Tibial nerve (tissue), 4 donors: ENCODE results near the gene SAMD14. TPM values are rescaled to one million over a fixed set of nuclear protein-coding genes. Genes with fewer than 3 reads are reported as not detected.

Source experiments
- DNase-seq, 2 donors: peaks; one replicate each; pipeline ENCODE4 v3.0.0-alpha.2; 2019; ENCODE audit warnings: low spot score in 2 of 2
- H3K27ac ChIP-seq, 4 donors: fragments of 200-600 bp; sonication (generic) in 3 of 4; one replicate each; pipeline ENCODE4 v1.5.1; 2017 to 2019; ENCODE audit warnings: mild to moderate bottlenecking in 1 of 4
- H3K27me3 ChIP-seq, 2 donors: fragments of 200-600 bp; sonication (generic) in 1 of 2; one replicate each; pipeline versions ENCODE4 v1.5.1 to v1.6.0; 2017 to 2019
- H3K36me3 ChIP-seq, 3 donors: fragments of 200-600 bp; sonication (generic); one replicate each; pipeline ENCODE4 v1.5.1; 2018 to 2019
- H3K4me1 ChIP-seq, 4 donors: fragments of 200-600 bp; sonication (generic) in 3 of 4; one replicate each; pipeline ENCODE4 v1.5.1; 2017 to 2019
- H3K4me3 ChIP-seq, 4 donors: fragments of 200-600 bp; sonication (generic) in 3 of 4; one replicate each; pipeline ENCODE4 v1.5.1; 2017 to 2019; ENCODE audit warnings: mild to moderate bottlenecking in 1 of 4, moderate library complexity in 1 of 4
- H3K9me3 ChIP-seq, 4 donors: fragments of 200-600 bp; sonication (generic) in 3 of 4; one replicate each; pipeline ENCODE4 v1.5.1; 2017 to 2019
- CTCF ChIP-seq, 5 experiments: fragments of 200-600 bp in 3 of 5; fragments of 450-650 bp in 2 of 5; sonication (generic) in 3 of 5; IDR thresholded peaks; one replicate each; pipeline ENCODE4 v1.5.1; 2016 to 2019; ENCODE audit warnings: antibody characterized with exemption in 5 of 5, mild to moderate bottlenecking in 3 of 5, moderate library complexity in 2 of 5
- EP300 ChIP-seq, 2 donors: sonication (generic); formaldehyde crosslinking; IDR thresholded peaks; one replicate each; pipeline ENCODE4 v1.6.1; 2017; ENCODE audit warnings: antibody characterized with exemption in 2 of 2, mild to moderate bottlenecking in 1 of 2
- POLR2A ChIP-seq, 2 donors: fragments of 450-650 bp; IDR thresholded peaks; one replicate each; pipeline ENCODE4 v1.6.1; 2017; ENCODE audit warnings: antibody characterized with exemption in 2 of 2, mild to moderate bottlenecking in 2 of 2, moderate library complexity in 2 of 2
- WGBS, 2 donors: methylation state at CpG; one replicate each; pipeline ENCODE4 v1.1.5; 2018; 5-methylcytosine and 5-hydroxymethylcytosine counted together
- total RNA-seq, 4 donors: library from RNA; depleted of rRNA; stranded (reverse); fragments of >200 nt; gene quantifications; one replicate each; pipeline ENCODE4 v1.1.0, GENCODE V29; 2016

The SAMD14 gene
- total RNA-seq, 4 donors from 2014 or later: 0.63 to 1.5 (median 1.1) TPM

- peaks cover 0 to 32% (median 0%) of the 10 kb centered on the region in 3 donors for H3K36me3 ChIP-seq
- no peak overlapping the region for H3K4me3 ChIP-seq
- no peaks in the 10 kb centered on the region for H3K9me3 ChIP-seq
- no peaks in the 10 kb centered on the region for H3K27me3 ChIP-seq
- TF ChIP-seq CTCF (IDR thresholded peaks at IDR 0.05) (no peak), EP300 (IDR thresholded peaks at IDR 0.05) (no peak)
- DNase-seq: no peak
- peaks cover 0 to 69% (median 58%) of the 10 kb centered on the region in 4 donors for H3K4me1 ChIP-seq
- WGBS, 2 donors: 55 to 72% methylated on average over 7 of the region's 7 CpGs
- peak overlapping the region; percentile 85 to 96 (median 92) for H3K27ac ChIP-seq
Observed at GRCh38 chr17:50097455-50097854, 32.5 kb downstream of the SAMD14 start.

- no peaks in the 10 kb centered on the region for H3K9me3 ChIP-seq
- H3K27ac ChIP-seq: peak overlapping the region; percentile 85 to 96 (median 92)
- peaks cover 0 to 32% (median 0%) of the 10 kb centered on the region in 3 donors for H3K36me3 ChIP-seq
- 48 to 56% methylated on average over 3 of the region's 3 CpGs for WGBS, 2 donors
- DNase-seq: no peak
- TF ChIP-seq EP300 (IDR thresholded peaks at IDR 0.05) (no peak), CTCF (IDR thresholded peaks at IDR 0.05) (no peak), POLR2A (IDR thresholded peaks at IDR 0.05) (no peak)
- no peaks in the 10 kb centered on the region for H3K27me3 ChIP-seq
- H3K4me3 ChIP-seq: peak overlapping the region in 3 of 4 donors; percentile 86 to 100 (median 99)
- peaks cover 0 to 62% (median 52%) of the 10 kb centered on the region in 4 donors for H3K4me1 ChIP-seq
Observed at GRCh38 chr17:50096758-50097157, 33.2 kb downstream of the SAMD14 start.

- no peaks in the 10 kb centered on the region for H3K9me3 ChIP-seq
- H3K36me3 ChIP-seq: peaks cover 0 to 32% (median 0%) of the 10 kb centered on the region in 3 donors
- H3K27me3 ChIP-seq: no peaks in the 10 kb centered on the region
- DNase-seq: no peak
- H3K27ac ChIP-seq: peak overlapping the region; percentile 85 to 96 (median 92)
- TF ChIP-seq EP300 (IDR thresholded peaks at IDR 0.05): peak in 1 of 2 donors; percentile 16
- no peak for TF ChIP-seq POLR2A (IDR thresholded peaks at IDR 0.05)
- no peak for TF ChIP-seq CTCF (IDR thresholded peaks at IDR 0.05)
- WGBS, 2 donors: 12% methylated on average over 5 of the region's 6 CpGs; no CpG with 5 or more reads in 1 of the 2 donors
- peaks cover 0 to 55% (median 46%) of the 10 kb centered on the region in 4 donors for H3K4me1 ChIP-seq
- H3K4me3 ChIP-seq: peak overlapping the region; percentile 86 to 100 (median 98)
Observed at GRCh38 chr17:50096092-50096491, 33.9 kb downstream of the SAMD14 start.

- 0 to 1% methylated on average over 12 of the region's 12 CpGs for WGBS, 2 donors
- Histone ChIP-seq H3K36me3 (peaks cover 0 to 32% (median 0%) of the 10 kb centered on the region in 3 donors), H3K4me1 (peaks cover 0 to 51% (median 41%) of the 10 kb centered on the region in 4 donors), H3K9me3 (no peaks in the 10 kb centered on the region), H3K27me3 (no peaks in the 10 kb centered on the region), H3K4me3 (peak overlapping the region; percentile 86 to 100 (median 98)), H3K27ac (peak overlapping the region; percentile 85 to 96 (median 92))
- no peak for DNase-seq
- no peak for TF ChIP-seq POLR2A (IDR thresholded peaks at IDR 0.05)
- TF ChIP-seq EP300 (IDR thresholded peaks at IDR 0.05): no peak
- no peak for TF ChIP-seq CTCF (IDR thresholded peaks at IDR 0.05)
Observed at GRCh38 chr17:50095626-50096037, 34.3 kb downstream of the SAMD14 start.

GRCh38 chr17:50094753-50095619, 35.0 kb downstream of the SAMD14 start, which contains the start of gene PDK2:
Gene PDK2 (plus strand): TSS chr17:50095351. CDS start chr17:50095436, 85 bp downstream.
- peak; percentile 93 to 95 for DNase-seq
- peak within 1 kb of the TSS; percentile 85 to 96 (median 92) for H3K27ac ChIP-seq
- H3K4me1 ChIP-seq: peaks cover 0 to 44% (median 35%) of the 10 kb centered on the region in 4 donors
- peaks cover 0 to 34% (median 0%) of the 10 kb centered on the region in 3 donors for H3K36me3 ChIP-seq
- TF ChIP-seq POLR2A (IDR thresholded peaks at IDR 0.05) (peak; percentile 71 to 74), EP300 (IDR thresholded peaks at IDR 0.05) (peak; percentile 74 to 90), CTCF (IDR thresholded peaks at IDR 0.05) (peak in 1 of 5 experiments; percentile 77)
- peak within 1 kb of the TSS; percentile 86 to 100 (median 98) for H3K4me3 ChIP-seq
- H3K9me3 ChIP-seq: no peaks in the 10 kb centered on the region
- 1% methylated on average over 40 to 66 of the region's 68 CpGs for WGBS, 2 donors
- no peaks in the 10 kb centered on the region for H3K27me3 ChIP-seq
